Hepatocyte (in vitro differentiated cells): ENCODE data around the gene ATOH1.

Source experiments
- CTCF ChIP-seq: fragments of 200-600 bp; sonication (generic); IDR thresholded peaks from 2 replicates; pipeline ENCODE4 v1.5.1; 2016; ENCODE audit warnings: antibody characterized with exemption, mild to moderate bottlenecking; ENCODE audit not compliant: poor library complexity
- EZH2 ChIP-seq: fragments of 200-600 bp; sonication (generic); IDR thresholded peaks from 2 replicates; pipeline ENCODE4 v1.6.1; 2016; ENCODE audit warnings: antibody characterized with exemption, mild to moderate bottlenecking, borderline replicate concordance
- EZH2phosphoT487 ChIP-seq: fragments of 200-600 bp; sonication (generic); IDR thresholded peaks from one replicate; pipeline ENCODE4 v1.6.1; 2018; ENCODE audit warnings: antibody characterized with exemption, mild to moderate bottlenecking, low read depth, moderate library complexity; ENCODE audit not compliant: unreplicated experiment, severe bottlenecking

DNA sequence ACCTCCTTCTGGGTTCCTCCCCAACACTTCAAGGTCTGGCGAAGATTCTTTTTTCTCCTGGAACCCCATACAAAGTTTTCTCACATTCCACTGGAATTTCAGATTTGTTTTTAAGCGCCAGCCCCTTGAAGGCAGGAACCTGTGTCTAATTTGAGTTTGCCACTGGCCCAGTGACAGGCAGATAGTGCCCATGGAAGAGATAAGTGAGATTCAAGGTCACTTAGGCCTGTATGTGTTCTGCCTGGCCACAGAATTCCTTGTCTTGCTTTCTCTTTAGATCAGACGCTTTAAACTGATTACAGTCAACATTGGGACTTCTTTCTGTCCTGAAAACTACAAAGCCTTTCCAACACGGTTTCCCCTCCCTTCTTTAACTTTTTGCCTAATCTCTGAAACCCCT, 11.2 kb downstream of the ATOH1 start:
- TF ChIP-seq CTCF (no peak), EZH2 (no peak), EZH2phosphoT487 (no peak)
